HCT116 (cell line): ENCODE results near the gene TMEM145. TPM values are rescaled to one million over a fixed set of nuclear protein-coding genes. Genes with fewer than 3 reads are reported as not detected.

Source experiments
- ATAC-seq: fragments of 200-7000 bp; cut with Tn5 transposase; 2 replicates; pipeline ENCODE4 v1.9.1; 2020; ENCODE audit warnings: mild to moderate bottlenecking, moderate library complexity
- BruUV-seq: library from RNA; stranded (reverse); fragments of 400-500 nt; replicated peaks from 2 replicates; lab custom pipeline; 2021; lab: Mats Ljungman, UMichigan
- CTCF ChIA-PET: fragments of 300-600 bp; sonication (Branson Sonifier 250); formaldehyde crosslinking; loops from one replicate; lab custom pipeline; 2021; ENCODE audit warnings: antibody characterized with exemption; lab: Charles Lee
- POLR2A ChIA-PET: fragments of 300-600, 350-600 bp; sonication (Branson Sonifier 250); formaldehyde crosslinking; loops from one replicate; lab custom pipeline; 2021; ENCODE audit warnings: antibody characterized with exemption; lab: Charles Lee
- RAD21 ChIA-PET, 2 experiments: fragments of 300-600 bp; sonication (Branson Sonifier 250); formaldehyde crosslinking; loops; one replicate each; lab custom pipeline; 2023; ENCODE audit warnings: low total read pairs in 2 of 2; ENCODE audit not compliant: uncharacterized antibody in 2 of 2, unreplicated experiment in 2 of 2, low non-redundant PET in 1 of 2; lab: Charles Lee
- DNase-seq: peaks from one replicate; pipeline ENCODE4 v3.0.0-alpha.2; 2010; ENCODE audit warnings: low read depth, low spot score
- H2AFZ ChIP-seq: fragments of 200-600 bp; shearing (Covaris generic), sonication (generic); 2 replicates; pipeline ENCODE4 v1.6.1; 2017; ENCODE audit warnings: low read depth, mixed run types, mixed read lengths, antibody characterized with exemption, low read length; ENCODE audit not compliant: poor library complexity, severe bottlenecking
- H3K27ac ChIP-seq: 2 replicates; pipeline ENCODE4 v1.5.1; 2012; ENCODE audit warnings: low read depth, low read length
- H3K27me3 ChIP-seq: fragments of 200-600 bp; sonication (generic); 2 replicates; pipeline ENCODE4 v1.6.1; 2016; ENCODE audit warnings: mixed run types, low read length, mixed read lengths; ENCODE audit not compliant: insufficient read depth
- H3K36me3 ChIP-seq, 2 experiments: fragments of 200-500 bp in 1 of 2; fragments of 200-600 bp in 1 of 2; sonication (Bioruptor generic) in 1 of 2; sonication (generic) in 1 of 2; 2 replicates each; pipeline versions ENCODE4 v1.5.1 to v1.6.1; 2014 to 2016; ENCODE audit warnings: low read length in 2 of 2, inconsistent platforms in 1 of 2, mixed read lengths in 1 of 2, mixed run types in 1 of 2; ENCODE audit not compliant: insufficient read depth in 2 of 2, control insufficient read depth in 1 of 2
- H3K4me1 ChIP-seq, 2 experiments: fragments of 200-600 bp in 1 of 2; sonication (generic) in 1 of 2; 2 replicates each; pipeline versions ENCODE4 v1.5.1 to v1.6.1; 2012 to 2017; ENCODE audit warnings: low read length in 2 of 2, inconsistent platforms in 1 of 2, mild to moderate bottlenecking in 1 of 2, mixed read lengths in 1 of 2, mixed run types in 1 of 2, moderate library complexity in 1 of 2; ENCODE audit not compliant: insufficient read depth in 2 of 2, control insufficient read depth in 1 of 2
- H3K4me2 ChIP-seq: fragments of 200-600 bp; sonication (generic); 2 replicates; pipeline ENCODE4 v1.6.1; 2017; ENCODE audit warnings: mixed run types, low read length, mixed read lengths
- H3K4me3 ChIP-seq, 2 experiments: fragments of 200-600 bp in 1 of 2; sonication (generic) in 1 of 2; replicated peaks in 1 of 2; 2 replicates each; pipeline ENCODE4 v1.5.1; 2011 to 2016; ENCODE audit warnings: low read length in 2 of 2, control low read depth in 1 of 2, low read depth in 1 of 2, mild to moderate bottlenecking in 1 of 2, mixed read lengths in 1 of 2, mixed run types in 1 of 2
- H3K79me2 ChIP-seq: fragments of 200-600 bp; sonication (generic); 2 replicates; pipeline ENCODE4 v1.6.1; 2017; ENCODE audit warnings: mild to moderate bottlenecking, mixed run types, low read length, moderate library complexity, mixed read lengths; ENCODE audit not compliant: insufficient read depth
- H3K9ac ChIP-seq: fragments of 200-600 bp; sonication (generic); 2 replicates; pipeline ENCODE4 v1.6.1; 2016; ENCODE audit warnings: low read length, mixed read lengths
- H3K9me2 ChIP-seq: fragments of 200-600 bp; sonication (generic), shearing (Covaris generic); 2 replicates; pipeline ENCODE4 v1.6.1; 2017; ENCODE audit warnings: mixed run types, mild to moderate bottlenecking, moderate library complexity; ENCODE audit not compliant: insufficient read depth
- H3K9me3 ChIP-seq, 2 experiments: fragments of 200-500 bp in 1 of 2; fragments of 200-600 bp in 1 of 2; sonication (Bioruptor generic) in 1 of 2; sonication (generic) in 1 of 2; 2 replicates each; pipeline ENCODE4 v1.6.1; 2014 to 2017; ENCODE audit warnings: low read length in 2 of 2, mixed read lengths in 2 of 2, inconsistent platforms in 1 of 2, low read depth in 1 of 2, mild to moderate bottlenecking in 1 of 2, mixed run types in 1 of 2, moderate library complexity in 1 of 2; ENCODE audit not compliant: control insufficient read depth in 1 of 2, insufficient read depth in 1 of 2
- H4K20me1 ChIP-seq: fragments of 200-600 bp; sonication (generic), shearing (Covaris generic); 2 replicates; pipeline ENCODE4 v1.6.1; 2017; ENCODE audit warnings: mixed run types, mild to moderate bottlenecking, moderate library complexity; ENCODE audit not compliant: insufficient read depth
- CBX3 ChIP-seq: IDR thresholded peaks from 2 replicates; pipeline ENCODE4 v1.6.1; 2012; ENCODE audit warnings: low read depth
- CEBPB ChIP-seq: IDR thresholded peaks from 2 replicates; pipeline ENCODE4 v1.6.1; 2012; ENCODE audit warnings: low read depth
- EGR1 ChIP-seq: IDR thresholded peaks from 2 replicates; pipeline ENCODE4 v1.6.1; 2012; ENCODE audit warnings: low read depth
- ELF1 ChIP-seq: IDR thresholded peaks from 2 replicates; pipeline ENCODE4 v1.6.1; 2012; ENCODE audit warnings: low read depth, borderline replicate concordance
- EZH2 ChIP-seq: fragments of 200-600 bp; sonication (generic); IDR thresholded peaks from 2 replicates; pipeline ENCODE4 v1.6.1; 2017; ENCODE audit warnings: antibody characterized with exemption, mixed run types
- EZH2phosphoT487 ChIP-seq: fragments of 200-600 bp; IDR thresholded peaks from 2 replicates; pipeline ENCODE4 v1.6.1; 2018; ENCODE audit warnings: antibody characterized with exemption, borderline replicate concordance
- FOSL1 ChIP-seq: IDR thresholded peaks from 2 replicates; pipeline ENCODE4 v1.6.1; 2012; ENCODE audit warnings: low read depth
- JUND ChIP-seq: IDR thresholded peaks from 2 replicates; pipeline ENCODE4 v1.6.1; 2012
- POLR2A ChIP-seq: IDR thresholded peaks from 2 replicates; pipeline ENCODE4 v1.7.0; 2011; ENCODE audit warnings: borderline replicate concordance; ENCODE audit not compliant: insufficient read depth, insufficient read length; ENCODE audit errors: extremely low read depth
- RAD21 ChIP-seq: IDR thresholded peaks from 2 replicates; pipeline ENCODE4 v1.6.1; 2012; ENCODE audit warnings: low read depth, mild to moderate bottlenecking
- SIN3A ChIP-seq: IDR thresholded peaks from 2 replicates; pipeline ENCODE4 v1.6.1; 2012; ENCODE audit warnings: low read depth
- SP1 ChIP-seq: IDR thresholded peaks from 2 replicates; pipeline ENCODE4 v1.6.1; 2012; ENCODE audit warnings: low read depth
- SRF ChIP-seq: IDR thresholded peaks from 2 replicates; pipeline ENCODE4 v1.6.1; 2012; ENCODE audit warnings: low read depth
- YY1 ChIP-seq: IDR thresholded peaks from 2 replicates; pipeline ENCODE4 v1.6.1; 2011; ENCODE audit warnings: low read length, low read depth, moderate library complexity, mild to moderate bottlenecking; ENCODE audit not compliant: insufficient replicate concordance; ENCODE audit errors: extremely low read depth
- ZFX ChIP-seq: fragments of 450-650 bp; IDR thresholded peaks from 2 replicates; pipeline ENCODE4 v1.6.1; 2017
- ZNF274 ChIP-seq: fragments of 200-500 bp; sonication (Bioruptor generic); IDR thresholded peaks from 2 replicates; pipeline ENCODE4 v1.6.1; 2014; ENCODE audit warnings: mild to moderate bottlenecking, low read depth, low read length, inconsistent platforms
- intact Hi-C: fragments of 100-400 bp; cut with micrococcal nuclease; formaldehyde crosslinking; loops from 2 replicates; pipeline ENCODE4 v1.10.0; 2022
- total RNA-seq: library from RNA; stranded (reverse); gene quantifications from one replicate; pipeline ENCODE4 v1.2.1, GENCODE V29; 2021; ENCODE audit not compliant: unreplicated experiment
- TF ChIP-seq, protein P1 (sequence below): IDR thresholded peaks from 2 replicates; pipeline ENCODE4 v1.6.1; 2012
- TF ChIP-seq, protein P2 (sequence below): IDR thresholded peaks from 2 replicates; pipeline ENCODE4 v1.6.1; 2012
- TF ChIP-seq, protein P3 (sequence below): IDR thresholded peaks from 2 replicates; pipeline ENCODE4 v1.6.1; 2012; ENCODE audit warnings: low read depth

The TMEM145 gene
- total RNA-seq, 1 experiment from 2014 or later = 7.2 TPM

DNA sequence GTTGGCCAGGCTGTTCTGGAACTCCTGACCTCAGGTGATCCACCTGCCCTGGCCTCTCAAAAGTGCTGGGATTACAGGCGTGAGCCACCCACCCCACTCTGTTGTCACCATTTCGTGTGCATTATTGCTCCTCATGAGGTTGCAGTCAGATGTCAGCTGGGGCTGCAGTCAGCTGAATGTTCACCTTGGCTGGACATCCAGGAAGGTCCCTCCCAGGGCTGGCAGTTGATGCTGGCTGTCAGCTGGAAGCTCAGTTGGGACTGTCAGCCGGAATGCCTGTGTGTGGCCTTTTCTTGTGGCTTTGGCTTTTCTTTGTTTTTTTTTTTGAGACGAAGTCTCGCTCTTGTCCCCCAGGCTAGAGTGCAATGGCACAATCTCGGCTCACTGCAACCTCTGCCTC lies 18.9 kb downstream of the TMEM145 start:
- BruUV-seq = no TSS peak
- no peaks in the 10 kb centered on the region for H4K20me1 ChIP-seq
- no peak overlapping the region for H3K9ac ChIP-seq
- RAD21 ChIA-PET = no interaction called here
- no peaks in the 10 kb centered on the region; a peak in 1 of 4 replicates for H3K36me3 ChIP-seq
- no peak overlapping the region for H3K4me3 ChIP-seq
- POLR2A ChIA-PET = no interaction called here
- CTCF ChIA-PET = interaction anchor here (0.9 kb wide), 1 partner anchor 12 kb away, joined by 3 read pairs; no protein-coding TSS in a partner anchor
- intact Hi-C loops = no loop called here
- TF ChIP-seq SP1 (no peak), FOSL1 (no peak), YY1 (no peak), ELF1 (no peak), JUND (no peak), EZH2phosphoT487 (no peak), CEBPB (no peak), ZNF274 (no peak), RAD21 (no peak), SIN3A (no peak), POLR2A (no peak), EGR1 (no peak), SRF (no peak), CBX3 (no peak), EZH2 (no peak), ZFX (no peak)
- TF ChIP-seq, protein P1, sequence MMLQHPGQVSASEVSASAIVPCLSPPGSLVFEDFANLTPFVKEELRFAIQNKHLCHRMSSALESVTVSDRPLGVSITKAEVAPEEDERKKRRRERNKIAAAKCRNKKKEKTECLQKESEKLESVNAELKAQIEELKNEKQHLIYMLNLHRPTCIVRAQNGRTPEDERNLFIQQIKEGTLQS = no peak
- TF ChIP-seq, protein P2, sequence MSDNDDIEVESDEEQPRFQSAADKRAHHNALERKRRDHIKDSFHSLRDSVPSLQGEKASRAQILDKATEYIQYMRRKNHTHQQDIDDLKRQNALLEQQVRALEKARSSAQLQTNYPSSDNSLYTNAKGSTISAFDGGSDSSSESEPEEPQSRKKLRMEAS = no peak
- TF ChIP-seq, protein P3, sequence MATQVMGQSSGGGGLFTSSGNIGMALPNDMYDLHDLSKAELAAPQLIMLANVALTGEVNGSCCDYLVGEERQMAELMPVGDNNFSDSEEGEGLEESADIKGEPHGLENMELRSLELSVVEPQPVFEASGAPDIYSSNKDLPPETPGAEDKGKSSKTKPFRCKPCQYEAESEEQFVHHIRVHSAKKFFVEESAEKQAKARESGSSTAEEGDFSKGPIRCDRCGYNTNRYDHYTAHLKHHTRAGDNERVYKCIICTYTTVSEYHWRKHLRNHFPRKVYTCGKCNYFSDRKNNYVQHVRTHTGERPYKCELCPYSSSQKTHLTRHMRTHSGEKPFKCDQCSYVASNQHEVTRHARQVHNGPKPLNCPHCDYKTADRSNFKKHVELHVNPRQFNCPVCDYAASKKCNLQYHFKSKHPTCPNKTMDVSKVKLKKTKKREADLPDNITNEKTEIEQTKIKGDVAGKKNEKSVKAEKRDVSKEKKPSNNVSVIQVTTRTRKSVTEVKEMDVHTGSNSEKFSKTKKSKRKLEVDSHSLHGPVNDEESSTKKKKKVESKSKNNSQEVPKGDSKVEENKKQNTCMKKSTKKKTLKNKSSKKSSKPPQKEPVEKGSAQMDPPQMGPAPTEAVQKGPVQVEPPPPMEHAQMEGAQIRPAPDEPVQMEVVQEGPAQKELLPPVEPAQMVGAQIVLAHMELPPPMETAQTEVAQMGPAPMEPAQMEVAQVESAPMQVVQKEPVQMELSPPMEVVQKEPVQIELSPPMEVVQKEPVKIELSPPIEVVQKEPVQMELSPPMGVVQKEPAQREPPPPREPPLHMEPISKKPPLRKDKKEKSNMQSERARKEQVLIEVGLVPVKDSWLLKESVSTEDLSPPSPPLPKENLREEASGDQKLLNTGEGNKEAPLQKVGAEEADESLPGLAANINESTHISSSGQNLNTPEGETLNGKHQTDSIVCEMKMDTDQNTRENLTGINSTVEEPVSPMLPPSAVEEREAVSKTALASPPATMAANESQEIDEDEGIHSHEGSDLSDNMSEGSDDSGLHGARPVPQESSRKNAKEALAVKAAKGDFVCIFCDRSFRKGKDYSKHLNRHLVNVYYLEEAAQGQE = no peak
- peaks cover 5% of the 10 kb centered on the region; the same call in 1 of the 2 replicates for H3K79me2 ChIP-seq
- H3K9me3 ChIP-seq = no peaks in the 10 kb centered on the region
- H3K27me3 ChIP-seq = no peaks in the 10 kb centered on the region
- H2AFZ ChIP-seq = no peak overlapping the region
- H3K4me1 ChIP-seq = peaks cover 3 to 5% of the 10 kb centered on the region in 2 experiments
- no peak for ATAC-seq
- no peak overlapping the region for H3K27ac ChIP-seq
- H3K9me2 ChIP-seq = no peaks in the 10 kb centered on the region
- no peak for DNase-seq
- no peak overlapping the region for H3K4me2 ChIP-seq
